Putamen (tissue), 1 donor: ENCODE measurements around the gene MAGEH1.

Source experiments
- DNase-seq: peaks from one replicate; pipeline ENCODE4 v3.0.0-alpha.2; 2016; ENCODE audit warnings: low spot score

The MAGEH1 gene

DNA sequence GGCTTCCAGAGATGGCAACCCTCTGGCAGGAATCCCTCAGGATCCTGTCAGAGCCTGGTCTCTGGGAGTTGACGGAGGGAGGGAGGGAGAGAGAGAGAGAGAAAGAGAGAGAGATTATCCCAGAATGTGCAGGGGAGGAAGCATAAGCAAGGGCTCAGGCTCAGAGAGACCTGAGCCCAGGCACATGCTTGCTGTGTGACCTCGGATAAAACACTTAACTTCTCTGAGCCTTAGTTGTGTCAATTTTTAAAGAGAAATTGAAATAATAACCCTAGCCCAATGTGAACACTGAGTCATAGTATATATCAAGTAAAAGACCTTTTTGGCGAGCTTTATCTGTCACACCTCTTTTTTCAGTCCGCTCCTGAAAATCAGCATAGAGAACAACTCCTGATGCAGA lies 38.2 kb downstream of the MAGEH1 start:
- DNase-seq = no peak

DNA sequence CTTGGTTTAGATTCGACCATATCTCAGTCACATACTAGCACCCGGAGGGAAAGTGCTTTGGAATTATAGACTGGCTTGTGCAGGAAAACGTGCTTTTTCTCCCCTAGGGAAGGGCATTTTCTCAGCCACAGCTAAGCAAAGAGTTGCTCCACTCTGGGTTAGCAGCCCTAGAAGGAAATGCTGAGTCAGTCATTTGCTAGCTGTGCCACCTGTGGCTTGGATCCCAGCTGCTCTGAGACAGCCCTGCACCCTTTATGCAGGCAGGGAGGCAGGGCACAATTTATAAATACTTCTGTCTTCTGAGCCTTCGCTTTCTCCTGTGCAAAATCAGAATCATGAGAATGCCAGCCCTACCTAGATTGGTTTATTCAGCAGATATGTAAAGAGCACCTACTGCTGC lies 39.0 kb downstream of the MAGEH1 start:
- DNase-seq = no peak
